ENCODE results near the gene FZR1.
"Not testable (repeated sequence)": the region's sequence is repeated elsewhere in the genome, so short reads cannot be mapped to it uniquely, and the experiment has no call there.

The FZR1 gene

DNA sequence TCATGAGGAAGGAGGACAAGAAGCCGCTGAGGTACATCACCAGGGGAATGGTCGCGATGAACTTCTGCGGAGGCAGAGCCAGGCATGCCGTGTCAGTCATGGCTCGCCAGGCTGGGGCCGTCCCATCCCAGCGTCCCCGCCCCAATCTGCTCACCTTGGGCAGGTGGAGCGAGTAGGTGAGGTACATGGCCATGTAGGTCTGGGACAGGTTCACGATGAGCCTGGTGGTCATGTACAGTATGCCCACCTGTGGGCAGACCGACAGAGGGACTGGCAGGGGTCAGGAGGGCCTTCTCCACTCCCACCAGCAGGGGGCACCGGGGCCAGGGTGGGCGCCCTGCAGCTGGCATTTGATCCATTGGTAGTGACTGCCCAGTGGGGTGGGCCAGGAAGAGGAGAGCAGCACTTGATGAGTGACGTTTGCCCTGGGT is 41.2 kb downstream of the FZR1 start:
- DNase-seq (ENCODE audit: low spot score): peak; percentile 70

DNA sequence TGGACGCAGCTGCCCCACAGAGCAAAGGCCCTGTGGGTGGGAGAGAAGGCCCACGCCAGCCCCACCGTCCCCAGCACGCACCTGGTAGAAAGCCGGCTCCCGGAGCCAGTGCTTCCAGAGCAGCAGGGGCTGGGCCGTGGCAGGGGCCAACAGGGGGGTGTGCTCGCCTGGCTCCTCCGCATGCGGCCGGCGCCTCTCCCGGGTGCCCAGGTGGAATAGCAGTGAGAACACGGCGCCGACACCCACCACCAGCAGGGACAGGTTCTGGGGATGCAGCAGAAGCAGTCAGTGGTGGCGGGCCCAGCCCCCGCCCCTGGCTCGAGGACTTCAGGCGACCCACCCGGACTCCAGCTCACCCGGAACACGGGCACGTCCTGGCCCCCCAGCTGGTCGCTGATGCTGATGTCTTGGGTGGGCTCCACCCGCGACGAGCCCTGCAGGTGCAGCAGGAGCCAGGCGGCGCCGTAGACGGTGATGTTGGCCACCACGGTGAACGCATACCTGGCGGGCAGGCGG is 41.7 kb downstream of the FZR1 start:
- DNase-seq (ENCODE audit: low spot score): no peak

DNA sequence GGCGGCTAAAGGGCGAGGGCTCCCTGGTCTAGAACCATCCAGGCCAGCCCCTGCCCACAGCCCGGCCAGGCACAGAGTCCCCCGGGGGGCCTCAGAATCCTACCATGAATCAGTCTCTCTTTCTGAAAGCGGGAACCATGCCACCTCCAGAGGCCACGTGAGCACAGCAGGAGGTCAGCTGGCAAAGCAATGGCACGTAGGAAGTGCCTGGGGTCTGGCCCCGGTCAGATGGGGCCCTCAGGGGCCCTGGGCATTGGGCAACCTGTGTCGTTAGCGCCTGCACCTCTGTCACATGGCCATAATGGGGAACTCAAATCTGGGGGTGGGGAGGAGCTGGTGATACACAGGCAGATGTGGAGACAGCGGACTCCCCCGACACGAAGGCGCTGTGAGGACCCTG is 42.5 kb downstream of the FZR1 start:
- no peak for DNase-seq (ENCODE audit: low spot score)

DNA sequence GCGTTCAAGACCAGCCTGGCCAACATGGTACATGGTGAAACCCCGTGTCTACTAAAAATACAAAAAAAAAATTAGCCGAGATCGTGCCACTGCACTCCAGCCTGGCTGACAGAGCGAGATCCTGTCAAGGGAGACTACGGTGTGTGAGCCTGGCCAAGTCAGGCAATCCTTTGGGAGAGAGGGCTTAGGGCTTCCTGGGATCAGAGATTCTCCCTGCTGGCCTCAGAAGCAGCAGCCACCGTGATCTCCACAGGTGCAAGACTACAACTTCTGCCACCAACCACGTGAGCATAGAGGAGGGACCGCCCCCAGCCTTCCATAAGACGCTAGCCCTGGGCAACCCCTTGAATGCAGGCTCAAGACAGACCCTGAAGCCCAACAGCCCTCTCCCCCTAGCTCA is 43.7 kb downstream of the FZR1 start:
- no peak for DNase-seq (ENCODE audit: low spot score)

DNA sequence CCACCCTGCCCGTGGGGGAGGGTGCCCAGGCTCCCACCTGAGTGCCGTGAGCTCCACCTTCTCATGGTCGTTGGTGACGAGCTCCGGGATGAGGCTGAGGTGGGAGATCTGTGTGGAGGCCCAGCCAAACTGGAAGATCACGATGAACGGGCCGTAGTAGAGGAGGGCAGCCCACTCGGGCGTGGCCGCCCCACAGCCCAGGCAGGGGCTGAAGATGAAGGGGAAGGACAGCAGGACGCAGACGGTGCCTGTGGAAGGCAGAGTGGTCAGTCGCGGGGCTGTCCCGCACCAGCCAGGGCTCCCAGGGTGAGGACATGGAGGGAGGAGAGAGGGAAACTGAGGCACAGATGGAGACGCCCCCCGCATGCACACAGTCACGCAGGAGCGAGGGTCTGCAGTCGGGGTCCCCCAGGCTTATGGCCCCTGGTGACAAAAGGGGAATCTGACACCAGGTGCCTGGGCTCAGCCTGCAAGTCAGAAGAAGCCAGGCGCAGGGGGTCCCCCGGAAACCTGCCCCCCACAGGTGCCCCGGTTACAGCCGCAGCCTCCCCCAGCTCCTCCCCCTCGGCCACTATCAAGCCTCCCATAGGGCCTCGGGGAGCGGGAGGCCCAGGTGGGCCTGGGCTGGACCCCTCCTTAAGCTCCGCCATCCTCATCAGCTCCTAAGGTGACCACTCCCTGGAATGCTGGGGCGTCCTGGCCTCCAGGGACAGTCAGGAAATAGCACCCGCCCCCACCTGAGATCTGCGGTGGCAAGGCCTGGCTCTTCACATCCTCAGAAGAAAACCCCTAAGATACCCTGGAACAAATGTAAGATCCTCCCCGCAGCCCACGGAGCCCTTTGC is 45.1 kb downstream of the FZR1 start:
- DNase-seq (ENCODE audit: low spot score): no peak

DNA sequence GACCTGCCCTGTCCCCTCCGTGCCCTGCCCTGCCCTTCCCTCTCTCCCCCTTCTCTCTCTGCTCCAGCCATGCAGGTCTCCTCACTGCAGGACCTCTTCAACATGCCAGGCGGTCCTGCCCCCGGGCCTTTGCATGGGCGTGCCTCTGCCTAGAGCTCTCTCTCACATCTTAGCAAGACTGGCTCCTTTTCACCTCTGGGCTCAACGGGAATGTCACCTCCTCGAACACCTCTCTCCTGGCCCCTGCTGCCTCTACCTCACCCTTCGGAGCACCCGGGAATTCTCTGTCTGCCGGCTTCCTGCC is 45.6 kb downstream of the FZR1 start:
- no peak for DNase-seq (ENCODE audit: low spot score)

DNA sequence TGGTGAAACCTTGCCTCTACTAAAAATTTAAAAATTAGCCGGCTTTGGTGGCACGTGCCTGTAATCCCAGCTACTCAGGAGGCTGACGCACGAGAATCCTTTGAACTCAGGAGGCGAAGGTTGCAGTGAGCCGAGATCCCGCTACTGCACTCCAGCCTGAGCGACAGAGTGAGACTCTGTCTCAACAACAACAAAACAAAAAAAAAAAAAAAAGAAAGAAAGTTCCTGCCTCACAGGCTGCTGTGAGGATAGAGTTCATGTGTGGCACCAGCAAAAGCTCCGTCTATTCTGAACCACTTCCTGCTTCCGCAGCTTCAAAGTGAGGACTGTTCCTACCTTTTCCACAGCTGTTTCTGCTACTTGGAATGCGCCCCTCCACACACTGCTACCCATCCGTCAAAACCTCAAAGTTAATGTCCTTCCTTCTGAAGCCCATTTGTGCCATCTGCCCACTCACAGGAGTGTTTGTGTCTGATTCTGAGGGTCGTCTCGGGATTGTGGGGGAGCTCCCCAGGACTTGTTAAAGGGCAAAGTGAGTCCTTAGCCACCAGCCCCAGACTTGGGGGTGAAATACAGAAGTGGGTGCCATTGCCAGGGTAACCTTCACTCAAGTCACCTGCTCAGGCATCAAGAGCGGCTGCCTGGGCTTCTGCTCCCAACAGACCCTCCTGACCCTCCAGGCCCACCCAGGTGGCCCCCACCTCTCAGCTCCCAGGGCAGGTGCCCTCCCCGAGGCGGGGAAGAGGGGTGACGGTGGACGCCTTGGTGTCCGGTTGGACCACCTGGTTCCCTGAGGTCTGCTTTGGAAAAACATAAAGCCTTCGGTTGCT is 48.4 kb downstream of the FZR1 start:
- no peak for DNase-seq (ENCODE audit: low spot score)

DNA sequence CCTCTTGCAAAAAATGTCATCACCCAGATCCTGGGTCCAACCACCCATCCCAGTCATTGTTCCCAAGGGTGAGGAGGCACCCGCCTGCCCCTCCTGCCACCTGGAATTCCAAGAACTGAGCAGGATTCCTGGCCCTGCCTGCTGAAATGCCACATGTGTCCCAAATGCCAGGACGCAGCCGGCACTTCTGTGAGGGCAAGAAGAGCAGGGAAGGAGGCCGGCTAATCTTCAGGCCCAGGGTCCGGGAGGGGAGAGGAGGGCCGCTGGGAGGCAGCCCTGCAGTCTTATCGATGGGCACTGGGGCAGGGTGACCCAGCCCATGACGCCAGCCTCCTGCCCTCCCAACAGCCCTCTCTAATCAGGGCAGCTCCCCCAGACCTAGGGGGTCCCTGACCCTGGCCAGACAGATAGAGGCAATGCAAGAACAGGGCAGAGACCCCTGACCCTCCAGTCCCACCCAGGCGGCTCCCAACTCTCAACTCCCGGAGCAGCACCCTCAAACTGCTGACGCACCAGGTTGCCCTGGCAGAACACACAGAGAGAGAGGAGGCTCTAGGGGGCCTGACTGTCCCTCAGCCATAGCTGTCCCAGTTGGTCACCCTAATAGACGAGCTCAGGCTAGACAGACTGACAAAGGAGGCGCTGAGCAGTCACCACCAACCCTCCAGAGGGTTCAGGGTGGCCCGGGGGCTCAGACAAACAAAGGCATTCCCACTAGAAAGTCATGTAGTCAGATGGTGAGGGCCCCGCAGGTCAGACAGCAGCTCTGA is 49.7 kb downstream of the FZR1 start:
- DNase-seq (ENCODE audit: low spot score): no peak

DNA sequence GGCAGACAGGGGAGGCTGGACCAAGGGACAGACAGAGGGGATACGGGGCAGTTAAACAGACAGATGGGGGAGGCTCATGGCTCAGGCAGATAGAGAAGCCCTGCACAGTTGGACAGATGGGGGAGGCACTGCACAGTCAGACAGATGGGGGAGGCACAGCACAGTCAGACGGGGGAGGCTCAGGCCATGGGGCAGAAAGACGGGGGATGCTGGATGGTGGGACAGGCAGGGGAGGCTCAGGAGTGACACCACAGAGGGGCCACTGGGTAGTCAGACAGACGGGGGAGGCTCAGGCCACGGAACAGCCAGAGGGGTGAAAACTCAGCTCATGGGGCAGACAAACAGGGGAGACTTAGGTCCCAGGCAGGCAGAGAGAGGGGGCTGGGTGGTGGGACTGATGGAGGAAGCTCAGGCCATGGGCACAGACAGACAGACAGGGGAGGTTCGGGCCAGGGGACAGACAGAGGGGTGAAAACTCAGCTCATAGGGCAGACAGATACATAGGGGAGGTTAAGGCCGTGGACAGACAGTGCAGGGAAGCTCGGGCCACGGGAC is 50.4 kb downstream of the FZR1 start:
- DNase-seq (ENCODE audit: low spot score): no peak

DNA sequence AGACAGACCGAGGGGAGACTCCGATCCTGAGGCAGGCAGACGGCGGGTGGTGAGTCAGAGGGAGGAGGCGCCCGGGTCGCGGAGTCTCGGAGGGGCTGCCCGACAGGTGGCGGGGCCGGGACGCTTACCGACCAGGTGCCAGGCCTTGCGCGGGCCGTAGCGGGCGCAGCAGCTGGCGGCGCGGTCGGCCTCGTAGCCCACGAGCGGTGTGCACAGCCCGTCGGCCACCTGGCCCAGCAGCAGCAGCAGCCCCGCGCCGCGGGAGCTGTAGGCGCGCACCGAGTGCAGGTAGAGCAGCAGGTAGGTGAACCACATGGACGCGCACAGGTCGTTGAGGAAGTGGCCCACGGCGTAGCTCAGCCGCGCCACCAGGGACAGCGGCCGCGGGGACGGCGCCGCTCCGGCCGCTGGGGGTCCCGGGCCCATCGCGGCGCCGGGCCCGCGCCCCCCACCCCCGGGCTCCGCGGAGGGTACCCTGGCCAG is 50.9 kb downstream of the FZR1 start:
- peak; percentile 72 for DNase-seq (ENCODE audit: low spot score)

DNA sequence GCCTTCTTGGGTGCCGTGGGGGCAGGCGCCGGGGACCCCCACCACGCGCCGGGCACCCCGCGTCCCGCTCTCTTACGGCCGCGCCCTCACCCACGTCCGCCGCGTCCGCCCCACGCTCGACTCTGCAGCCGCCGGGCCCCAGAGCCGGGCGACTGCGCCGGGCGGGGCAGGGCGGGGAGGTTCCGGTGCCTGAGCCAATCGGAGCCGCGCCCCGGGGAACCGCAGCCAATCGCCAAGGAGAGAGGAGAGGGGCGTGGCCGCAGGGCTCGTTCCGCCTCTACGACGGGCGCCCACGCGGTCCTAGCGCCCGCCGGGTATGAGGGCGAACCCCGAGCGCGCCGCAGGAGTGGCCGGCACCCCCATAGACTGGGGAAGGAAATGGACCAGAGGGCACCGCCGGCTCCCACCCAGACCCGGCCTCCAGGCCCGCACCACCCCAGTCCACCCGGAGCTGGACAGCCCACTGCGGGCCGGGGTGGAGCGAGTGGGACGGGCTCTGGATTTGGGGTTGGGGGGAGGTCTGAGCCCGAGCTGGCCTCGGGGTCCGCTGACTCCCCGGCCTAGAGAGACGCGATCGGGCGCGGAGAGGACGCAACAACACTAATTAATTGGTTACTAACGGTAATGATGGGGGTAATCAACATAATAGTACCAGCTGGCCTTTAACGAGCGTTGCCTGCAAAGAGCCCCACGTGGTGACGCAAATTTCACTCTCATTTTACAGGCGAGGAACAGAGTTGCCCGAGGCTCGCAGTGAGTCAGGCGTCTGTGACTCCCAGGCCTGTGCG is 51.5 kb downstream of the FZR1 start, which contains the start of gene MFSD12:
Gene MFSD12 (minus strand): TSS at position 126 of the 788 bp plus-strand sequence. CDS start 183 bp downstream, outside the sequence.
- DNase-seq (ENCODE audit: low spot score): peak; percentile 100

DNA sequence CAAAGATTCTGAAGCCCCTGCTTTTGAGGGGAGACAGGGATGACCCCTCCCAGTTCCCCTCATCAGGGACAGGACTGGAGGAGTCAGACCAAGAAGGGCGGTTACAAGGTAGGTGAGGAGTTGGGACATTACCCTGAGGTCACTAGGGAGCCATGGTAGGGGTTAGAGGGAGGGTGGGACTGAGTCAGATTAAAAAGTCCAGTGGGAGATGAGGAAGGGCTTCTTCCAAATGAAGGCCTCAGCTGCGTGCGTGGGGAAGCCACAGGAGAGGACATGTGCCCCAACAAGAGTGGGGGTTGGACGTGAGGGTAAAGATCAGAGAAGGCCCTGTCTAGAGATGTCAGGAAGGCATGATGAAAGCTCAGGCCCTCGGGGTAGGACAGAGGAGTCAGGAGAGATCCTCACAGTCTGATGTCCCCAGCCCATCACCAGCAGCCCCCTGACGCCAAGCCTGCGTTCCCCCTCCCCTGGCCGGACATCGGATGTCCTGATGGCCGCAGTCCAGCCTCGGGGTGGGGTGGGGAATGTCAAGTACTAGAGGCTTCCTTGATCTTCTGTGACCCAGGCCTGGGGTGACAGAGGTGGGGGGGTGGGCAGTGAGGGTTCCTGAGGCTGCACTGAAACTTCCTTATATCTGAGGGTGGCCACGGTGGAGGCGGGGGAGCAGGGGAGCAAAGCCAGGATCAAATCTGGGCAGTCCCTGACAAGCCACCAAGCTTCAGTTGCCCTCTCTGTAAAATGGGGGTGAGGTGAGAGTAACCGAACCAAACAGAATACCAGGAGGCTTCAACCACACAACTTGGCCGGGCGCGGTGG is 57.8 kb downstream of the FZR1 start:
- no peak for DNase-seq (ENCODE audit: low spot score)

DNA sequence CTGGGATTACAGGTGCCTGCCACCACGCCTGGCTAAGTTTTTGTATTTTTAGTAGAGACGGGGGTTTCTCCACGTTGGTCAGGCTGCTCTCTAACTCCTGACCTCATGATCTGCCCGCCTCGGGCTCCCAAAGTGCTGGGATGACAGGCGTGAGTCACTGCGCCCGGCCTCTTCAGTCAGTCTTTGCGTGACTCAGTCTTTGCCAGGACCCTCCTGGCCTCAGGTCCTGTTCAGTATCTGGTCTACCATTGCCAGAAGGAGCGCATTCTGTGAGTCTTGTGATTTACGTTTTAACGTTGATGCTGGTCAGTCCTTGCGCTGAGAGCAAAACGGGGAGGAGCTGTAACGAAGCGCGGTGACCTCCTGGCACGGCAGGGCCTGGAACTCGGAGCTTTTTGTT is 59.0 kb downstream of the FZR1 start:
- DNase-seq (ENCODE audit: low spot score): no peak

DNA sequence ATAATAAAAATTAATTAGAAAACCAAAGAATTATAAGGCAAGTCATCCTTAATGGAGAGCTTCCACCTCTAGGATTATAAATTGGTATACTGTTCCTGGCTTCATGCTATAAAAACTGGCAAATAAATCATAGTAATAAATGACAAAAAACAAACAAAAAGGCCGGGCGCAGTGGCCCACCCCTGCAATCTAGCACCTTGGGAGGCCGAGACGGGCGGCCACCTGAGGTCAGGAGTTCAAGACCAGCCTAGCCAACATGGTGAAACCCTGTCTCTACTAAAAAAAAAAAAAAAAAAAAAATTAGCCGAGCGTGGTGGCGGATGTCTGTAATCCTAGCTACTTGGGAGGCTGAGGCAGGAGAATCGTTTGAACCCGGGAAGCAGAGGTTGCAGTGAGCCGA is 63.9 kb downstream of the FZR1 start:
- DNase-seq (ENCODE audit: low spot score): not testable (repeated sequence)

DNA sequence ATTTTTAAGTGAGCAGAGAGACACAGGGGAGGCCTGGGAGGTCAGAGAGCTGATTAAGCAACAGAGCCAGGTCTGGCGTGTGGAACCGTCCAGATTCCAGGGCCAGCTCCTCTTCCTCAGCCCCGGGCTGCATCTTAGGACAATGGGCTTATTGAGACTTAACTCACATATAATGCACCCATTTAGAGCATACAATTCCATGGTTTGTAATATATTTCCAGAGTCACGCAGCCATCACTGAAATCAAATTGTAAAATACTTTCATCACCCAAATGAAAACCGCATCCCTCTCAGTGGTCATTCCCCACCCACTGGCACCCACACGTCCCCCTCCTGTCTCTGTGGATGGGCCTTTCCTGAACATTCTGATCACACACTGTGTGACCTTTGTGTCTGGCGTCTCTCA is 64.5 kb downstream of the FZR1 start:
- DNase-seq (ENCODE audit: low spot score): no peak

DNA sequence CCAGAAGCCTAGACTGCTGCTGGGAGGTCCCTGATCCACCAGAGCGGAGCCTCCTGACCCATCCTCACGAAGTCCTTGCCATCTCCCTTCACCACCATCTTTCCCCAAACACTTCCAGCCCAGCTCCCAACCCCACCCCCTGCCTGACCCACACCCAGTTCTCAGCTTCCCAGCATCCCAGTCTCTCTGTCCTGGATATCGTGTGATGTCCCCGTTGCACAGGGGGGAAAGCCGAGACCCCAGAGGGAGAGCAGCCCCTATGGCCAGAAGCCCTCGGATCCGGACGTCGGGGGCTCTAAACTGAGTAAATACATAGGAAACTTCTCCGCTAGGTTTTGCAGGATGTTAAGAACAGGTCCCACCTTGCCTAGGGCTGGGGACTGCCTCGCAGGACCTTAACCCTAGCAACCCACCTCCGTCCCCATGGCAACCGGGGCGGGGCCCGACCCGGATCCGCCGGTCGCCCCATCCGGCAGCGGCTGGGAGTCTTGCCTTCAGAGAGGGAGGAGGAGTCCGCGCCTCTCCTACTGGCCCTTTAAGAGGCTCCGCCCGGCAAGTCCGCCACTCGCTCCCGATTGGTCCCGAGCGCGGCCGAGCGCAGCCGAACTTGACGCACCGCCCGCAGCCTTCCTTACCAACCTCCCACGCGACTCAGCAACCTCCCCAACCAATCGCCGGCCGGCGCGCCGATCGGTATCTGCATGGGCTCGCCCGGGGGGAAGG is 66.2 kb downstream of the FZR1 start:
- peak; percentile 96 for DNase-seq (ENCODE audit: low spot score)

DNA sequence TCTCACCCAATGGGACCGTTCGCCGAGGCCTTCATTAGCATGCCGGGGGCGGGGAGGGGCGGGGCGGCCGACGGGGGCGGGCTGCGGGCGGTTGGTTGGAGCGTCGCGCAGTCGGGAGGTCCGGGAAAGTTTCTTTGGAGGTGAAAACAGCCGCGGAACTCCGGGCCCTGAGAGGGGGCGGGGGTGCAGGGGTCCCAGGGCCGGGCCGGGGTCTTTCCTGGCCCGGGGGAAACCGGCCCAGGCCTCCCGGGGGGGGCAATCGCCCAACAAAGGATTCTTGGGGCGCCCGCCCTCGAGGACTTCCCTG is 66.7 kb downstream of the FZR1 start, which contains the start of gene HMG20B:
Gene HMG20B (plus strand): TSS at position 90 of the 307 bp plus-strand sequence. CDS start 366 bp downstream, outside the sequence.
- no peak for DNase-seq (ENCODE audit: low spot score)

DNA sequence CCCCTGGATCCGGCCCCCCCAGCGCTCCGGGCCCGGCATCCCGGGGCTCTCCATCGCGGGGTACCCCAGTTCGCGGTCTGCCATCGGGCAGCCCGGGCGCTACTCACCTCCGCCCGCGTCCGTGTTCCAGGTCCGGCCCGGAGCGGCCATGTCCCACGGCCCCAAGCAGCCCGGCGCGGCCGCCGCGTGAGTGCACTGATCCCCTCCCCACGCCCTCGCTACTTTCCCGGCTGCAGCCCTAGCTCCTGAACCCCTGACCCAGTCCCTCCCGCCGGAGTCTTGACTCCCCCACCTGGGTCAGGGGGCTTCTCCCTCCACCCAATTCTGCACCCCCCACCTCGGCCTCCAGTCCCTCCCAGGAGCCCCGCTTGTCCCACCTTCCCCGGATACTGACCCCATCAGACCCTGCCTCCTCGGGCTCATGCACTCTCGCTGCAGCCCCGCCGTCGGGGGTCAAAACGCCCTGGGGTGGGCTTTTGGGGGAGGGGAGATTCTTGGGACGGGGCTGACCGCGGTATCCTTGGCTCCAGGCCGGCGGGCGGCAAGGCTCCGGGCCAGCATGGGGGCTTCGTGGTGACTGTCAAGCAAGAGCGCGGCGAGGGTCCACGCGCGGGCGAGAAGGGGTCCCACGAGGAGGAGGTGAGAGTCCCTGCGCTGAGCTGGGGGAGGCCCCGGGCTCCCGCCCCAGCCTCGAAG is 67.2 kb downstream of the FZR1 start:
- no peak for DNase-seq (ENCODE audit: low spot score)
